ENCODE data around the gene RANBP17.

DNA sequence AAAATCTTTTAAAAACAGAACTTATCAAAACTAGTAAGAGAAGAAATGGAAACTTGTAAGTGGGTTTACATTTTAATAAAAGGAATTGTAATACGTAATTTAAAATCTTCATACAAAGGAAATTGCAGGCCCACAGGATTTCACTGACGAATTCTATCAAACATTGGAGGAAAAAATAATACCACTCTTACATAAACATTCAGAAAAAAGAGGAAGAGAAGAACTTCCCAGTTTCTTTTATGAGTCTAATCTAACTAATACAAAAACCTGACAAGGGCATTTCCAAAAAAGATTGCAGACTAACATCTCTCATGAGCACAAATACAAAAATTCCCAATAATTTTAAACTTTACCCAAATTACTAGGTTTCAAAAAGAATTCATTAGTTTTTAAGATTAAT, 149.0 kb downstream of the RANBP17 start:
- TF ChIP-seq, protein P1, sequence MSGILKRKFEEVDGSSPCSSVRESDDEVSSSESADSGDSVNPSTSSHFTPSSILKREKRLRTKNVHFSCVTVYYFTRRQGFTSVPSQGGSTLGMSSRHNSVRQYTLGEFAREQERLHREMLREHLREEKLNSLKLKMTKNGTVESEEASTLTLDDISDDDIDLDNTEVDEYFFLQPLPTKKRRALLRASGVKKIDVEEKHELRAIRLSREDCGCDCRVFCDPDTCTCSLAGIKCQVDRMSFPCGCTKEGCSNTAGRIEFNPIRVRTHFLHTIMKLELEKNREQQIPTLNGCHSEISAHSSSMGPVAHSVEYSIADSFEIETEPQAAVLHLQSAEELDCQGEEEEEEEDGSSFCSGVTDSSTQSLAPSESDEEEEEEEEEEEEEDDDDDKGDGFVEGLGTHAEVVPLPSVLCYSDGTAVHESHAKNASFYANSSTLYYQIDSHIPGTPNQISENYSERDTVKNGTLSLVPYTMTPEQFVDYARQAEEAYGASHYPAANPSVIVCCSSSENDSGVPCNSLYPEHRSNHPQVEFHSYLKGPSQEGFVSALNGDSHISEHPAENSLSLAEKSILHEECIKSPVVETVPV (CRISPR knock-in tag; IDR thresholded peaks at IDR 0.05) = no peak
- TF ChIP-seq RARB (CRISPR knock-in tag; IDR thresholded peaks at IDR 0.05) = no peak

All from SK-N-SH treated with all-trans-retinoic acid at 6 μM for 48 hours (cell line).